IPS DF 6.9 (cell line): ENCODE measurements around the gene BNC2.
"Not testable (repeated sequence)": the region's sequence is repeated elsewhere in the genome, so short reads cannot be mapped to it uniquely, and the experiment has no call there.

Experiments
- DNase-seq: peaks from one replicate; pipeline ENCODE4 v3.0.0-alpha.2; 2013; ENCODE audit warnings: low read depth, low spot score
- H3K27ac ChIP-seq: one replicate; pipeline ENCODE4 v1.5.1; 2013; ENCODE audit warnings: low read length, control low read depth
- H3K27me3 ChIP-seq: 2 replicates; pipeline ENCODE4 v1.6.1; 2013; ENCODE audit warnings: mild to moderate bottlenecking, low read length; ENCODE audit not compliant: control insufficient read depth, insufficient read depth
- H3K36me3 ChIP-seq: 2 replicates; pipeline ENCODE4 v1.6.1; 2013; ENCODE audit warnings: low read length; ENCODE audit not compliant: control insufficient read depth, insufficient read depth
- H3K4me1 ChIP-seq: 2 replicates; pipeline ENCODE4 v1.6.1; 2013; ENCODE audit warnings: low read length; ENCODE audit not compliant: control insufficient read depth, insufficient read depth
- H3K4me3 ChIP-seq: 2 replicates; pipeline ENCODE4 v1.5.1; 2013; ENCODE audit warnings: mild to moderate bottlenecking, low read length
- H3K9me3 ChIP-seq: 2 replicates; pipeline ENCODE4 v1.6.1; 2013; ENCODE audit warnings: low read length, inconsistent platforms; ENCODE audit not compliant: control insufficient read depth, insufficient read depth
- WGBS: extraction: QIAGEN DNeasy Blood & Tissue Kit; methylation state at CpG from one replicate; pipeline ENCODE4 v1.1.7; 2013; ENCODE audit warnings: mixed read lengths, missing lambda C conversion rate; ENCODE audit not compliant: insufficient read length, insufficient coverage; 5-methylcytosine and 5-hydroxymethylcytosine counted together

Gene BNC2

DNA sequence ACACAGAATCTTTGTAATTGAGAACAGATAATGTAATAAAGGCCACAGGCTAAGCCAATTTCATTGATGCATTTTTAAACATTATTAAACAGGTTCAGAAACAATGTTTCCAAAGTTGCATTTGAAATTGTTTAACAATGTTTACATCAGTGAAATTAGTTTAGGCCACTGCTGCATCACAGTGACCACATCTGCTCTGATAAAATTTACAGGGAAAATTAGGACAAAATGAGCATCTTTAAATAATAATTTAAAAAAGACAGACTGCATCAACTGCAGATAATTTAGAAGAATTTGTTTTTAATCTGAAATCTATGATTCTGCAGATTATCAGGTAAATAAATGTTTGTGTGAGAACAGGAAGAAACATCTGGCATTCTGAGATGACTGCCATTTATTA, 420.4 kb downstream of the BNC2 start:
- Histone ChIP-seq H3K36me3 (no peaks in the 10 kb centered on the region), H3K4me3 (no peak overlapping the region), H3K9me3 (no peaks in the 10 kb centered on the region), H3K27ac (no peak overlapping the region), H3K27me3 (no peaks in the 10 kb centered on the region), H3K4me1 (no peaks in the 10 kb centered on the region)
- DNase-seq: no peak

DNA sequence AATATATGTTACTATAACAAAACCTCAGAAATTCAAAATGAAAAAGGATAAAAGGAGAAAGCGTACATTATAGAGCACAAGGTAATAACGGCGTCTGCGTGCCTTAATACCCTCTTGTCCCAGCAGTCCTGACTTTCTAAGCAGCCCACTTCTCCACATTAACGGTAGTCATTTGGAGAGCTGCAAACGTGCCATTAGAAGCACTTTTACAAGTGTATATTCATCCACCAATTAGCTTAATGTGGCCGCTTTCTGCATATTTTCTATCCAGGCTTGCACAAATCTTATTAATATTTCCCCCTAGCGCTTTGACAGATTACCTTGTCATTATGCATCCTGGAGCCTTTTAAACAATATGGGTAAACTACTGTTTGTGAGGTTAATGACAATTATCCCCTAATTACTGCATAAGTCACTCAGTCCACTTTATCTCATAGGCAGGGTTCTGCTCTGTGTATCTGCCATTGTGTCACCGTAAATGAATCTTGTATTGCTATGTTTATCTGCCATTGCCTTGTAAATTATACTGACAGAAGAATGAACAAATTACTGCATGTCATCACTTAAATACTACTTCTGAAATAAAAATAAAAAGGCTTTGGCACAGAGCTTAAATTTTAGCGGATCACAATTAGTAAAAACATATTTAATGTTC, 421.3 kb downstream of the BNC2 start:
- no peaks in the 10 kb centered on the region for H3K4me1 ChIP-seq
- H3K4me3 ChIP-seq: no peak overlapping the region
- H3K27me3 ChIP-seq: no peaks in the 10 kb centered on the region
- no peaks in the 10 kb centered on the region for H3K9me3 ChIP-seq
- no peak for DNase-seq
- H3K36me3 ChIP-seq: no peaks in the 10 kb centered on the region
- H3K27ac ChIP-seq: no peak overlapping the region
- WGBS: no CpG with 5 or more reads among the region's 10 CpGs

DNA sequence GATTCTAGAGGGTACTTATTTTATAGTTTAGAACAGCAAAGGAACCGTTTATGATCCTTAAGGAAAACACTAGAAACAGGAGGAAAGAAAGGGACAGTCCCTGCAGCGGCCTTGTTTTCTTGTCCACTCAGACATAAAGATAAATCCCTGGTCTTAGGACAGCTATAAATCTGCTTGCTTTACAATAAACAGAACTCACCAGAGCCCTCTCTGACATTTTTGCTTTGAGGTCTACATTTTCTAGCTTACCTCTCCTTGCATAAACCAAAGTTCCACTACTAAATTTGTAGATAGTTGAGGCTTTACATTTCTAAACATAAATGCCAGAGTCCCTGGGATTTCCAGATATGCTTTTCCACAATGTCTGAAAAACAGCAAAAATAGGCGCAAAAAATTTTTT, 422.5 kb downstream of the BNC2 start:
- H3K36me3 ChIP-seq: no peaks in the 10 kb centered on the region
- no peak overlapping the region for H3K4me3 ChIP-seq
- DNase-seq: no peak
- no peaks in the 10 kb centered on the region for H3K4me1 ChIP-seq
- H3K9me3 ChIP-seq: no peaks in the 10 kb centered on the region
- H3K27ac ChIP-seq: no peak overlapping the region
- WGBS: no CpG with 5 or more reads among the region's 3 CpGs
- no peaks in the 10 kb centered on the region for H3K27me3 ChIP-seq

DNA sequence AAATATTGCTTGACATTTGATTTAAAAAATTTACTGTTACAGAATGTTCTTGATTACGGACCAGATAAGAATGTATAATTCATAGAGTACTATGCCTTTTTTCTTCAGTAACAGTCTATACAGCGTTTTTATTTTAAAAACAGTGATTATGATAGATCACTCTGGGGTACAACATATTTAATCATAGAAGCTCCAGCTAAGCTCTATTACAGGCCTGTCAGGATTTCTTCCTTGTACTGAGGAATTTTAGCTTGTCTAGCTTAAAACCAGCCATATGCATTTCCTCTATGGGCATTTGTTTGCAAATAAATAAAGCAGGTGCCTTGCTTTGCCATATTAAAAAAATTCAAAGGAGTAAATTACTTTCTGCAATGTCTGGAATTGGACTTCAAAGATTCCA, 423.8 kb downstream of the BNC2 start:
- Histone ChIP-seq H3K27me3 (no peaks in the 10 kb centered on the region), H3K4me1 (no peaks in the 10 kb centered on the region), H3K4me3 (no peak overlapping the region), H3K9me3 (no peaks in the 10 kb centered on the region), H3K27ac (no peak overlapping the region), H3K36me3 (no peaks in the 10 kb centered on the region)
- DNase-seq: no peak
- WGBS: no CpG with 5 or more reads among the region's 2 CpGs

DNA sequence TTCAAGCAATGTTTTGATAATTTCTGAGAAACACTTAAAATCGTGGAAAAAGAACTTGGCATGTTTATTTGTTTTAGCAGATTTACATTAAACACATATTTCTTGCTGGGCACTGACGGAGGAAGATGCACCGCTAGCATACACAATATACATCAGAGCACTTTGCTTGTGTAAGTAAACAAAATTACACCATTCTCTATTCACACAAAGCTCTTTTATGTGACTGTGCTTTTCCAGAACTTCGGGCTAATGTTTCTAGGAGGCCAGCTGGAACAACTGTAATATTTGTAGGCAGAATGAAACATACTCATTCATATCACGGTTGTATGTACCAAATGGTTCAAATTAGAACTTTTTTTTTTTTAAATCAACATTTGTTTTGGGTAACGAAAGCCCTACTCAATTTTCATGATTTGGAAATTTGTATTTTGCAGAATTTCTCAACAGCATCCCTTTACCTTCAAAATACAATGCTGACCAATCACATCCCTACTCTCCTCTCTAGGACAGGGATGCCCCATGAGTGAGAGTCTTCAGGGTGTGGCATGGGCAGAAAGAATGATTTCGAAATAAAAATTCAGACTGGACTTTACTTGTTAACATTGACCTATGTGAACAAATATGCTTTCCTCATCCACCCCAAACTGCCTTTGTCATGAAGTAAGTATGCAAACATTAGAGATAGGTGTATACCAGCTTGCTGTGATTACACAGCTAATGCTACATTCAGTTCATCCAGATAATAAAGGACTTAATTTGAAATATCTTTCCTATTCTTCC, 425.1 kb downstream of the BNC2 start:
- no peak for DNase-seq
- H3K4me1 ChIP-seq: no peaks in the 10 kb centered on the region
- no peaks in the 10 kb centered on the region for H3K36me3 ChIP-seq
- no peaks in the 10 kb centered on the region for H3K9me3 ChIP-seq
- no peak overlapping the region for H3K27ac ChIP-seq
- no peak overlapping the region for H3K4me3 ChIP-seq
- H3K27me3 ChIP-seq: no peaks in the 10 kb centered on the region
- no CpG with 5 or more reads among the region's 7 CpGs for WGBS

DNA sequence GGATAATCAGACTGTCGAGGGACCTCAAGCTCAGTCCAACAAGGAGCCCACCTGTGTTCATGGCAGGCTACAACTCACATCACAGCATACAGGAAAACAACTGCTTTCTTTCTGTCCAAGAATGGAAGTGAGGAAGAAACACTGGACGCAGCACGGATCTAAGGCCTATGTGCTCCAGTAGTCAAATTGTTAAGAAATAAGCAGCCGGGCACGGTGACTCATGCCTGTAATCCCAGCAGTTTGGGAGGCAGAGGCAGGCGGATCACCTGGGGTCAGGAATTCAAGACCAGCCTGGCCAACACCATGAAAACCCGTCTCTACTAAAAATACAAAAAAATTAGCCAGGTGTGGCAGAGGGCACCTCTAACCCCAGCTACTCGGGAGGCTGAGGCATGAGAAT, 427.8 kb downstream of the BNC2 start:
- Histone ChIP-seq H3K27ac (no peak overlapping the region), H3K4me3 (no peak overlapping the region)
- no CpG with 5 or more reads among the region's 8 CpGs for WGBS

DNA sequence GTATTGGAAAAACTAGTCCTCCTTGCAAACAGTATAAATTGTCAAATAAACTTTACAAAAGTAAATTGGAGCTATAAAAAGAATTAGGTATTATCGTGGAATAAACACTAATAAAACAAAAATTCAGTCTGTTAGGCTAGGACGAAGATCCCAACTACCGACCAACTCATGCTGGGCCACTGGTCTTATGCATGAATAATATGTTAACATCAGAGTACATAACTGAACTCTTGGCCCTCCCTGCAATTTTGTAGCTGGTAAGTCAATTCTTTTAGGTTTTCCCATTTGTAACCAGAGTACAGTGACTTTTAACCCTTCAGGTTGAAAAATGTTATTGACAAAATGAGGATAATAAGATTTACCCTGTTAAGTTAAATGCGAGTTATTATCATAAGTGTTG, 428.7 kb downstream of the BNC2 start:
- no peaks in the 10 kb centered on the region for H3K36me3 ChIP-seq
- no peak for DNase-seq
- no CpG with 5 or more reads among the region's 4 CpGs for WGBS
- no peaks in the 10 kb centered on the region for H3K4me1 ChIP-seq
- no peak overlapping the region for H3K4me3 ChIP-seq
- no peak overlapping the region for H3K27ac ChIP-seq
- H3K27me3 ChIP-seq: no peaks in the 10 kb centered on the region
- no peaks in the 10 kb centered on the region for H3K9me3 ChIP-seq

More for the DNA sequence above, 427.8 kb downstream of the BNC2 start:
- no peaks in the 10 kb centered on the region for H3K9me3 ChIP-seq
- H3K36me3 ChIP-seq: no peaks in the 10 kb centered on the region
- H3K4me1 ChIP-seq: no peaks in the 10 kb centered on the region
- no peak for DNase-seq
- no peaks in the 10 kb centered on the region for H3K27me3 ChIP-seq

DNA sequence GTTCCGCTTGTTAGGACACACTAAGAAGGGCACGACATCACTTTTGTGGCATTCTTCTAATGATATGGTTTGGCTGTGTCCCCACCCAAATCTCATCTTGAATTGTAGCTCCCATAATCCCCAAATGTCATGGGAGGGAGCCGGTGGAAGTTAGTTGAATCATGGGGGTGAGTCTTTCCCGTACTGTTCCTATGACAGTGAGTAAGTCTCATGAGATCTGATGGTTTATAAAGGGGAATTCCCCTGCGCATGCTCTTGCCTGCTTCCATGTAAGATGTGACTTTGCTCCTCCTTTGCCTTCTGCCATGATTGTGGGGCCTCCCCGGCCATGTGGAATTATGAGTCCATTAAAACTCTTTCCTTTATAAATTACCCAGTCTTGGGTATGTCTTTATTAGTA, 431.6 kb downstream of the BNC2 start:
- H3K4me1 ChIP-seq, DNase-seq, H3K36me3 ChIP-seq, H3K27me3 ChIP-seq, H3K9me3 ChIP-seq, H3K4me3 ChIP-seq, H3K27ac ChIP-seq: not testable (repeated sequence)
- WGBS: no CpG with 5 or more reads among the region's 6 CpGs

DNA sequence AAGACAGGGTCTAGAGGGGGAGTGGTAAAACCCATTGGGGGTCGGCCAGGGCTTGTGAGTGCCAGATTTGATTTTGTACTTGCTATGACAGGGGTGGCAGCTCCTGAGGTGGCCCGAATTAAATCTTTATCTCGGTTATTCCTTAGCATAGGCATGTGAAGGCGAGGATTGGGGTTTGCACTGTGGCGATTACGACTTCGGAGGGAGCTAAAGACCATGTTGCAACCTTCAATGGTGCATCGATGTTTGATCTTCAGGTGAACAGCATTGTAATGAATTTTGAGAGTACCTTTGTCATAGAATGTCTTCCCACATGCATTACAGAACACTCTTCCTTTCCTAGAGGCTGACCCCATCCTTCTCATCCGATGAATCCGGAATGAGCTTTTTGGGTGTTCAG, 433.9 kb downstream of the BNC2 start:
- no peak for DNase-seq
- WGBS: no CpG with 5 or more reads among the region's 10 CpGs
- H3K4me3 ChIP-seq: no peak overlapping the region
- H3K9me3 ChIP-seq: no peaks in the 10 kb centered on the region
- peaks cover 2% of the 10 kb centered on the region; the same call in 1 of the 2 replicates for H3K4me1 ChIP-seq
- H3K27me3 ChIP-seq: no peaks in the 10 kb centered on the region
- H3K36me3 ChIP-seq: no peaks in the 10 kb centered on the region
- H3K27ac ChIP-seq: no peak overlapping the region

DNA sequence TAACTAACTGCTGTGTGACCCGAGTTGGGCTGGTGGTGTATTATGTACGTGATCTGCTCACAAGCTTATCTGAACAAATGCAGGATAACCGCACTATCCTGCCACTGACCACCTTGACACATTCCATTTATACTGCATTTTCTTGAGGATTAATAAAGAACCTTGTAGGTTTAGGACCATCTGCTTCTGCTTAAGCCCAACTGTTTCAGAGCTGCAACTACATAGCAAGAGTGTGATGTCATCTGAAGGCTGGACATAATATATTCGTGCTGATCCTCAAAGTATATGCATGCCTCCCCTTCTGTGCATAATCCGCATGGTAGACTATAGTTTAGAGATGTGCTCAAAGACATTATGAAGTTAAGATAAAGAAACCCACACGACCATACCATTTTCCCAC, 435.9 kb downstream of the BNC2 start:
- peaks cover 2% of the 10 kb centered on the region; the same call in 1 of the 2 replicates for H3K4me1 ChIP-seq
- WGBS: 100% methylated on average over 1 of the region's 6 CpGs

DNA sequence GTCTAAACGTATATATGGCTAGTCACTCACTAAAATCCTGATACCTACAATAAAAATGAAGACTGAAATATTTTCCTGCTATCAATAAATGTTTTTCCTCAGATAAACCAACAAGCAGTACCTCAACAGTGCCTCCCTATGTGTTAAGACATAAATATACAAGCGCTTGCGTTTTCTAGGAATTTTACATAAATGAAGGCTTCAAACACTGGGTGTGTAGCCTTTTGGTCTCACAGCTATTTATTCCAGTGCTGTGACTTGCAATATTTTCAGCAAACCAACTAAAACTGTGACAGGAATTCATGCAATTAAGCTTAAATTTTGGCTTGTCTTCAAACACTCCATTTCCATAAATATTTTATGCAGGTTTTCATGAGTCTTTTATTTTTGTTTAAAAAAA, 437.0 kb downstream of the BNC2 start:
- H3K4me1 ChIP-seq: peaks cover 2% of the 10 kb centered on the region; the same call in 1 of the 2 replicates
- no CpG with 5 or more reads among the region's 3 CpGs for WGBS
- no peaks in the 10 kb centered on the region for H3K36me3 ChIP-seq

More for the DNA sequence above, 435.9 kb downstream of the BNC2 start:
- no peak overlapping the region for H3K27ac ChIP-seq
- H3K36me3 ChIP-seq: no peaks in the 10 kb centered on the region
- H3K27me3 ChIP-seq: no peaks in the 10 kb centered on the region
- DNase-seq: no peak
- H3K9me3 ChIP-seq: no peaks in the 10 kb centered on the region
- H3K4me3 ChIP-seq: no peak overlapping the region

More for the DNA sequence above, 437.0 kb downstream of the BNC2 start:
- H3K9me3 ChIP-seq: no peaks in the 10 kb centered on the region
- no peaks in the 10 kb centered on the region for H3K27me3 ChIP-seq
- DNase-seq: no peak
- no peak overlapping the region for H3K4me3 ChIP-seq
- no peak overlapping the region for H3K27ac ChIP-seq
